GM12872 (cell line): ENCODE results near the gene MRPL34.

Experiments used
- TF ChIP-seq, protein P1 (sequence below): IDR thresholded peaks from 3 replicates; pipeline ENCODE4 v1.5.1; 2011; ENCODE audit warnings: low read depth, mild to moderate bottlenecking, low read length, moderate library complexity; ENCODE audit not compliant: insufficient read depth

Gene MRPL34

DNA sequence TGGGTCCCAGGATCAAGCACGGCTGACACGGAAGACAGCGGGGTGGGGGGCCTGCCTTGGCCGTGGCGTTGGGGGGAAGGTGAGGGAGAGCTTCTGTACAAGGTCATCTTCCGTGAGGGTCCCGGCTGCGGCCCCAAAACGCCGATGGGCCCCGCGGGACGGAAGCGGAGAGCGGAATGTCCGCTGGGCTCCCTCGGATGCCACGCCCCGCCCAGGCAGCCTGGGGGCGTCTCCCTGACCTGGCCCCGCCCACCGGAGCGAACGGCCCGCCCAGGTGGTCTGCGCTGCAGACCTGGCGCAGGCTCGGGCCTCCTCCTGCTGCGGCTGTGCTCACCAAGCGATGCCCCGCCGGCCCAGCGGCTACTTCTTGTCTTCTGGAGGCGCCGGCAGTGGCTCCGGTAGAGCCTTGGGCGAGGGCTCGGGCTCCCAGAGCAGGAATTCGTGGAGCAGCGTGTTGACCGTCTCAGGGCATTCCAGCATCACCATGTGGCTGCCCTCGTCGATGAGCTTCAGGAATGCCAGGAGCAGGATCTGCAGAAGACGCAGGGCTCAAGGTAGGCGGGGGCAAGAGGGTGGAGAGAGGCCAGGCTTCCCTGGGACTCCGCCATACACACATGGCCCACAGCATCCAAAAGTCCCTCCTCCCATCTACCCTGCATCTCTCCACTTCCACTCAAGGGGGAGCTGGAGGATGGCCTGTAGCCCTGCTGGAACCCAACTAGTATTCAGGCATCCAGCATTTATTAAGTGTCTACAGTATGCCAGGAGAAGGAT is 13.2 kb upstream of the MRPL34 start:
- TF ChIP-seq, protein P1, sequence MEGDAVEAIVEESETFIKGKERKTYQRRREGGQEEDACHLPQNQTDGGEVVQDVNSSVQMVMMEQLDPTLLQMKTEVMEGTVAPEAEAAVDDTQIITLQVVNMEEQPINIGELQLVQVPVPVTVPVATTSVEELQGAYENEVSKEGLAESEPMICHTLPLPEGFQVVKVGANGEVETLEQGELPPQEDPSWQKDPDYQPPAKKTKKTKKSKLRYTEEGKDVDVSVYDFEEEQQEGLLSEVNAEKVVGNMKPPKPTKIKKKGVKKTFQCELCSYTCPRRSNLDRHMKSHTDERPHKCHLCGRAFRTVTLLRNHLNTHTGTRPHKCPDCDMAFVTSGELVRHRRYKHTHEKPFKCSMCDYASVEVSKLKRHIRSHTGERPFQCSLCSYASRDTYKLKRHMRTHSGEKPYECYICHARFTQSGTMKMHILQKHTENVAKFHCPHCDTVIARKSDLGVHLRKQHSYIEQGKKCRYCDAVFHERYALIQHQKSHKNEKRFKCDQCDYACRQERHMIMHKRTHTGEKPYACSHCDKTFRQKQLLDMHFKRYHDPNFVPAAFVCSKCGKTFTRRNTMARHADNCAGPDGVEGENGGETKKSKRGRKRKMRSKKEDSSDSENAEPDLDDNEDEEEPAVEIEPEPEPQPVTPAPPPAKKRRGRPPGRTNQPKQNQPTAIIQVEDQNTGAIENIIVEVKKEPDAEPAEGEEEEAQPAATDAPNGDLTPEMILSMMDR = peak; percentile 80

DNA sequence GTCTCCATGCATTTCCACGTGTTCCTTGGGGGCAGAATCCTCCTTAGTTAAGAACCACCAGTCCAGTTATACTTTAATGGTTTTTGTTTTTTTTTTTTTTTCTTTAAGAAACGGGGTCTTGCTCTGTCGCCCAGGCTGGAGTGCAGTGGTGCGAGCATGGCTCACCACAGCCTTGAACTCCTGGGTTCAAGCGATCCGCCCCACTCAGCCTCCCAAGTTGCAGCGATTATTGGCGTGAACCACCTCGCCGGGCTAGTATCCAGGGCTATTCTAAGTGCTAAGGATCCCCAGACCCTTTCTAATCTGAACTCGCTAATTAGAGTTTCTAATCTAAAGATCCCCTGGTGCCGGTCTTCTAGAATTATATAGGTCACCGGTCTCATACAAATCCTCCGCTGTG is 12.1 kb upstream of the MRPL34 start:
- TF ChIP-seq, protein P1 = no peak

DNA sequence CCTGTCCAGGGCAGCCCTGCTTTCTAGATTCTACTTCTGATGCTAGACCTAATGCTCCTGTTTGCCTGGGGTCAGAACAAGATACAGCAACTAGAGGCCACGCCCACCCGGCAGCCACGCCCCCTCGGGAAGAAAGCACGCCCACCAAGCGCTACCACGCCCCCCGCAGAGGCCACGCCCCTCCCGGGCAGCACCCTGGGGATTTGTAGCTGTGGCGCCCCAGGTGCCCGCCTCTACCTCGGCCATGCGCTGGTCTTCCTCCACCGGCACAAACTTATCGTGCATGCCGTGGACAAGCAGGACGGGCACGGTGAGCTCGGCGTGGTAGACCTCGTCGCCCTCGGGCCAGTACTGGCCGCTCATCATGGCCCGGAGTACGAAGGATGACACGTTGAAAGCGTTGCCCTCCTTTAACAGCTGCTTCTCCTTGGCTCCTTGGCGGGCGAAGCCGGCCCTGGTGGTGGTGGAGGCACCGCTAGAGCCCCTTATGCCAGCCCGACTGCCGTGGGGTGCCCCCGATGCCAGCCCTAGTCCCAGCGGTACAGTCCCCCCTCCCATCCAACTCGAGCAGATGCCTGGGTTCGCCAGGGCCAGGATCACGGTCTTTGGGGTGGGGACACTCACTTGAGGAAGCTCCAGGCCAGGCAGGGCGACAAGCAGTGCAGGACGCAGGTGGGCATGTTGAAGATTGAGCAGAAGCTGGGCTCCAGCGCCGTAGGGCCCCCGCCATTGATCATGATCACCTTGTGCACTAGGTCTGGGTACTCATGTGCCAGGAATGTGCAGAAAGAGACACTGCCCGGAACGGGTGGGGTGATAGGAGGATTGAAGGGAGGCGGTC is 11.4 kb upstream of the MRPL34 start:
- TF ChIP-seq, protein P1 = no peak

DNA sequence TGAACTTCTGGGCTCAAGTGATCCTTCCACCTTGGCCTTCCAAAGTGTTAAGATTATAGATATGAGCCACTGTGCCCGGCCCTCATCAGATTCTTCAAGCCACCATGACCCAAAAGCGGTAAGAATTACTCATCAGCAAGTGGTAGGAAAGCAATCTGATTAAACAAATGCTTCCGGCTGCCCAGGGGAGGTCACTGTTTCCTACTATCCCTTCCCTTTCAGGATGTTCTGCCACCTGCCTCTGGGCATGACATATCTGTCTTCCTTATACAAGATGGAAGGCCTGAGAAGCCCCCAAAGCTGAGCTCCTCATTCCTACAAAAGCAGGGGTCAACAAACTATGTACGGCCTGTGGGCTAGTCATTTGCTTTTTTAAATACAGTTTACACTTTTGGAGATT is 9.4 kb upstream of the MRPL34 start:
- TF ChIP-seq, protein P1 = no peak

DNA sequence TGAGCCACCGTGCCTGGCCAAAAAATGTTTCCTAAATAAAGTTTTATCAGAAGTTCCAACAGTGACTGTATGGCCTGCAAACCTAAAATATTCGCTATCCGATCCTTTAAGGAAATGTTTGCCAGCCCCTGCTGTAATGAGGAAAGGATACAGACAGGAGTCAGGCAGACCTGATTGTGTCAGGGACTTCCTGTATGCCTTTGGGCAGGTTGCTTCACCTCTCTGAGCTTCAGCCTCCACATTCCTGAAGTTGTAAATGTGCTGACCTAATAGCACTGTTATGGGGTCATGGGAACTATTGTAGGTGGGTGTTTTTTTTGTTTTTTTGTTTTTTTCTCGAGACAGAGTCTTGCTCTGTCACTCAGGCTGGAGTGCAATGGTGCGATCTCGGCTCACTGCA is 8.7 kb upstream of the MRPL34 start:
- TF ChIP-seq, protein P1 = no peak

DNA sequence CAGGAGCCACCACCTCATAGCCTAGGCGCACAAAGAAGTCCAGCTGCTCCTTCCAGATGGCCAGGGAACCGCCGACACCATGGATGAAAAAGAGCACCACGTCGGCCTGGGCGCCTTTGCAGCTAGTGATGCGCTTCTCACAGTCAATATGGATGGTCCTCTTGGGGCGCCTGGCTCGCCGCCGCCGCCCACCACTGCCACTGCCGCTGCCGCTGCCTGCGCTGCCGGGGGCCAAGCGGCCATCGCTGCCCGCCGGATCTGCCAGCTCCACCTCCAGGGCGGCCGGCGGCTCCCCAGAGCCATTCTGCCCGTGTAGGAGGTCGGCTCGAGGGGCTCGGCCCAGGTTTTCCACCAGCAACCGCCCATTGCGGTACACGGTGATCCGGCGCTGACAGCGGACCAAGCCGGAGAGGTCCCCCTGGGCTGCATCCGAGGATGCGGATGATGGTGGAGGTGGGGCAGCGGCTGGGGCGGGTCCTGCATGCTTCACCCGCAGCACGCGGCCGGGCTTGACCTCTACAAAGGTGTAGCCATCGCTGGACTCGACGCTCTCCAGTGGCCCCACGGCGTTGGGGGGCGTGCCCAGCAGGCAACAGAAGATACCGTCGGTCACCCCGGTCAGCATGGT is 4.6 kb upstream of the MRPL34 start:
- TF ChIP-seq, protein P1 = no peak
